IPS-NIHi7 (cell line): ENCODE data around the gene BANP.
"Not testable (repeated sequence)": the region's sequence is repeated elsewhere in the genome, so short reads cannot be mapped to it uniquely, and the experiment has no call there.

Experiments used
- DNase-seq: peaks from one replicate; pipeline ENCODE4 v3.0.0; 2012; ENCODE audit warnings: mixed read lengths; ENCODE audit errors: extremely low spot score

The BANP gene

DNA sequence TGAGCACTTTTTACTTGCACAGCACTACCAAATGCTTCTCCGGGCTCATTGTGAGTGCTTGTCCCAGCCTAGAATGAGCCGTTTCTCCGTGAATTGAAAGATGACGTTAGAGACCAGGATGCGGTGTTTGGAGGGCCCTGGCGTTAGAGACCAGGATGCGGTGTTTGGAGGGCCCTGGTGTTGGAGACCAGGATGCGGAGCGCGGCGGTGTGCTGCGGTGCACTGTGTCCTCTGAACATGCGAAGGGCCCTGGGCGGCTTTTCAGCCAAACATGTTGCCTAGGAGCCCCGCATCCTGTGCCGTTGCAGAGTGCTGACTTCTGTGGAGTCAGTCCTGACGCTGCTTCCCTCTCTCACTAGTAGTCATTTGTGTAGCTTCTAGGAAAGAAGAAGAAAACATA lies 42.7 kb downstream of the BANP start:
- DNase-seq = no peak

DNA sequence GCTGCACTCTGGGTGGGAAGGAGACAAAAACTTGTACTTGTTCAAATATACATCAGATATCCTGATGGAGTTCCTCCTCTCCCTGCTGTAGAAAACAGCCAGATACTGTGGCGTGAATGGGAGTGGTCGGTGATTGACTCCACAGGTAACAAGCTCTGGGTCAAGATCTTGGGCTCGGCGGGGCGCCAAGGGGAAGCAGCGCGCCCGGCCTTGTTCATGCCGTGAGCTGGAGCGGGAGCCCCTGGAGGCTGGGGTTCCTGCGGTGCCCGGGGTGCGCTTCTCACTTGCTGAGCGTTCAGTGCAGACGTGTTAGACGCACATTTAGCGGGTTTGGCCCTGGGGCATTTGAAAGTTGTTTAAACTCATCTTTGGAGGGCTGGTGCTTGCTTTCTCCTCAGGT lies 44.4 kb downstream of the BANP start:
- no peak for DNase-seq

DNA sequence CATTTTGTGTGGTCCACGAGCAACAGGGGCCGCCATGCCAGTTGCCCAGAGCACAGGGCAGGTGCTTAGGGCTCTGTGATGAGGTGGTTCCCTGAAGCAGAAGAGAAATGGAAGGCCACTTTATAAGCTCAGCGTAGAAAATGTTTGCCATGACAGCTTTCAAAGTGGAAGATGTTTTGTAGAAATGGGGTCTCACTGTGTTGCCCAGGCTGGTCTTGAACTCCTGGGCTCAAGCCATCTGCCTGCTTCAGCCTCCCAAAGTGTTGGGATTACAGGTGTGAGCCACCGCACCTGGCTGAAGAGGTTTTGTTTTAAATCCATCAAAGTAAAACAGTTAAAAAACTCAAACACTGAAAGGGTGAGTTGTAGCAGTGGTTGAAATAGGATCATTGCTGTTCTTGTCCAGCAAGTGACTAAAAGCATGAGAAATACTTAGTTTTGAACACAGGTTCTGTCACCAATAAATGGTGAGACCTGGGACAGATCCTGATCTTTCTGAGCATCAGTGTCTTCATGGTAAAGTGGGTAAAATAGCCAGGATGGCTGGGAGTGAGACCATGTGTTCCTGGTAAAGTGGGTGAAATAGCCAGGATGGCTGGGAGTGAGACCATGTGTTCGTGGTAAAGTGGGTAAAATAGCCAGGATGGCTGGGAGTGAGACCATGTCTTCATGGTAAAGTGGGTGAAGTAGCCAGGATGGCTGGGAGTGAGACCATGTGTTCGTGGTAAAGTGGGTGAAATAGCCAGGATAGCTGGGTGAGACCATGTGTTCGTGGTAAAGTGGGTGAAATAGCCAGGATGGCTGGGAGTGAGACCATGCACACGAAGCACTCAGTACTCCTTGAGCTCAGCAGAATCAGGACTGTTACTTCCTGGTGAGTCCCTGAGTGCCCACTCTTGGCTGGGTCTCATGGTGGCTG lies 46.0 kb downstream of the BANP start:
- DNase-seq = no peak

DNA sequence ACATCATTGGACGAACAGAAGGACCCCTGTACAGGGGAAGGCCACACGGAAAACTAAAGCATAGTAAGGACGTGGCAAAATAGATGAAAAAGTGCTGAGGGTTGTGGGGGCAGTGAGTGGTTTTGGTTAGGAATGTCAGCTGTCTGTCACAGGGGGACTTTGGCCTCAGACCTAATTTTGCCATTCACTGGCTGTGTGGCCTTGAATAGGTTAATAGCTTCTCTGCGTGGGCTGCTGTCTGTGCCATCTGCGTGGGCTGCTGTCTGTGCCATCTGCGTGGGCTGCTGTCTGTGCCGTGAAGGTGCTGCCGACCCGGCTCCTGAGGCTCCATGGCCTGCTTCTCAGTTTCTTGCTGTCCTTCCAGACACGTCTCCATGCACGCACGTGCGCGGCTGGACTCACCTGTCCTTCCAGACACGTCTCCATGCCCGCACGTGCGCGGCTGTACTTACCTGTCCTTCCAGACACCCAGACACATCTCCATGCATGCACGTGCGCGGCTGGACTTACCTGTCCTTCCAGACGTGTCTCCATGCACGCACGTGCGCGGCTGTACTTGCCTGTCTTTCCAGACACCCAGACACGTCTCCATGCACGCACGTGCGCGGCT lies 47.1 kb downstream of the BANP start:
- DNase-seq = not testable (repeated sequence)

DNA sequence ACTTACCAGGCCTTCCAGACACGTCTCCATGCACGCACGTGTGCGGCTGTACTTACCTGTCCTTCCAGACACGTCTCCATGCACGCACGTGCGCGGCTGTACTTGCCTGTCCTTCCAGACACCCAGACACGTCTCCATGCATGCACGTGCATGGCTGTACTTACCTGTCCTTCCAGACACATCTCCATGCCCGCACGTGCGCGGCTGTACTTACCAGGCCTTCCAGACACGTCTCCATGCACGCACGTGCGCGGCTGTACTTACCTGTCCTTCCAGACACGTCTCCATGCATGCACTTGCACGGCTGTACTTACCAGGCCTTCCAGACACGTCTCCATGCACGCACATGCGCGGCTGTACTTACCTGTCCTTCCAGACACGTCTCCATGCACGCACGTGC lies 47.8 kb downstream of the BANP start:
- not testable (repeated sequence) for DNase-seq

DNA sequence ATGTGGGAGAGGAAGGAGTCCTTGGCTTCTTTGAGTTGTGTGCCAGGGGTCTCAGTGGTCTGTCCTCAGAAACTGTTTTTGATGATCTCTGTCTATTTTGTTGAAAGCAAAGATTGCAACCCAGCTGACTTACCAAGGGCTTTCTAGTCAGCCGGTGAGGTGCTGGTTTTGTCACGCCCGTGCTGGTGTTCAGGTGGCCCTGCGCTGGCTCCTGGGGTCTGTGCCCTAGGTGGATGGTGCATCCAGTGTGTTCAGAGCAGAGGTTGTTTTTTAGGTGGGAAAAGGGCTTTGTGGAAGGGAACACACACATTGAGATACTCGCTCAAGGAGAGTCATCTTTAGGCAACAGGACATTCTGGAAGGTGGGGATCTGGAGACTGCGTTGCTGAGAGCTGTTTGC lies 51.0 kb downstream of the BANP start:
- DNase-seq = no peak

DNA sequence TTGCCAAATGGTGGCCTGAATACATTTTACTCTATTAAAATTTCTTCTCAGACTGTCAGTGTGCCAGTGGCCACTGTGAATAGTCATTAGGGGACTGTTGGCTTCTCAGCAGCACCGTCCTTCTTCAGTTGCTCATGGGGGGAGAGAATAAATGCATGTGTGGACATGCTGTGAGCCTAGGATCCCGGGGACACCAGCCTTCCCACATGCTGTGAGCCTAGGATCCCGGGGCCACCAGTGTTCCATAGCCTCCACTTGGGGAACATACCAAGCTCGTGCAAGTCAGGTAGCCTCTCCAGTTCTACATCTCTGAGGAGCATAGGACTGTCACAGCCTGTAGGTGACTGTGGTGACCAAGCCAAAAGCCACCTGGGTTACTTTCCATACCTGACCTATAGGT lies 51.5 kb downstream of the BANP start:
- DNase-seq = no peak

DNA sequence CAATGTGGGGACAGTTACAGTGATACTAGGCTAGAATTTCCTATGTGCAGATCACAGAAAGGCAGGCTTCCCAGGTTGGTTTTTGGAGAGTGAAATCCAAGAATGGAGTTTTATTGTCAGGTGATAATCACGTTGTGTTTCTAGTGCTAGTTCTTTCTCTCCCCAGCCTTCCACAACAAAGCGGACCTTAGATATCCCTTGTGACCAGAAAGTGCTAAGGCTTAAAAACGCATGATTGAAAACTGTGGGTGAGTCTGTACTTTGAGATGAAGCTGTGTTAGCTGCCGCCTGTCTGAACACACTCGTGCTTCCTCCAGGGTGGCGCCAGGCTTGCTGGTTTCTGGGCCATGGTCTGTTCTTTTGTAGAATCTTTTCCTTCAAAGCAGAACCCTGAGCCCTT lies 52.1 kb downstream of the BANP start:
- DNase-seq = no peak

DNA sequence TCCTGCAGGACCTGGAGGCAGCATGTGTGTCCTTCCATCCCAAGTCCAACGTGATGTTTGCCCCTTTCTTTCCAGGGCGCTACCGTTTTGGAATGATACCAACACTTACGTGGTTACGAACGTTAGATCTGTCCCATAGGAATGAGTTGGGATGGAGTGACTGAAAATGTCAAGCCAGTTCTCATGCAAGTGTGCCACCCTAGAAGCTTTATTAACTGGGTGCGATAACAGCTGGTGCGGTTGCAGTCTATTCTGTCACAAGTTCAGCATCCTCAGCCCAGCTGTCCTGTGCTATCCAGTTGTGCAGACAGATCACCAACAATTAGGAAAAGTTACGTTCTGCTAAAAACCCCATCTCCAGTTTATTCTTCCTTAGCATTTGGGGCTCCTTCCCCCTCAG lies 52.5 kb downstream of the BANP start:
- no peak for DNase-seq

DNA sequence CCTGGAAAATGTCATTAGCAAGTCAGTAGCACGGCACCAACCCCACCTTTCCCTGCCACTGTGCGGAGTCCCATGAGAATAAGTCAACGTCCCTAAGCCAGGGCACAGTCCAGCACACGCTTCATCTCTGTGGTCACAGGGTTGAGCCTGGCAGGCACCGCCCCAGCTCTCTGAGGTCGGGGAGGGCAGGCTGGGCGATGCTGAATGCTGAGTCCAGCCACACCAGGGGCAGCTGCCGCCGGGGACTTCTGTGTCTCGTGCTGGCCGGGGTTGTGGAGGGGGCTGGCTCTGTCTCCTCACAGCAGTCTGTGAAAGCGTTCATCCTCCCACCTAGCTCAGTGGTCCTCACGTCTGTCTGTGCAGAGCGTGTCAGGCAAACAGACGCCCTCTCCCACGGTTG lies 53.2 kb downstream of the BANP start:
- DNase-seq = no peak

DNA sequence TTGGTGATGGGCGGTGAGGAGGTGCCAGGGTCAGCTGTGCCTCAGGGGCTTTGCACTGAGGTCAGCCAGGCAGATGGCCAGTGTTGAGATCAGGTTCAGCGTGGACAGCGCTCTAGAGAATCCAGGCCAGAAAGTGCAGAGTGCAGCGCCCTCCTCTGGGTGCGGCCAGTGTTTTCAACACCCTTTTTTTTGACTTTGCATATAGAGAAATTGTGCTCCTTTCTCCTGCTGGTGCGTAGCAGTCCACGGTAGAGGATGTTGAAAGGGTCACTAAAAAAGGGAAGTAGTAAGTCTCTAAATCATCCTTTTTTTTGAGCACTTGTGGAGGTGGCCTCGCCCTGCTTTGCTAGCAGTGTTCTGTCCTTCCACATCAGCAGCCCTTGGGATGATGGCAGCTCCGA lies 53.9 kb downstream of the BANP start:
- peak; percentile 63 for DNase-seq

DNA sequence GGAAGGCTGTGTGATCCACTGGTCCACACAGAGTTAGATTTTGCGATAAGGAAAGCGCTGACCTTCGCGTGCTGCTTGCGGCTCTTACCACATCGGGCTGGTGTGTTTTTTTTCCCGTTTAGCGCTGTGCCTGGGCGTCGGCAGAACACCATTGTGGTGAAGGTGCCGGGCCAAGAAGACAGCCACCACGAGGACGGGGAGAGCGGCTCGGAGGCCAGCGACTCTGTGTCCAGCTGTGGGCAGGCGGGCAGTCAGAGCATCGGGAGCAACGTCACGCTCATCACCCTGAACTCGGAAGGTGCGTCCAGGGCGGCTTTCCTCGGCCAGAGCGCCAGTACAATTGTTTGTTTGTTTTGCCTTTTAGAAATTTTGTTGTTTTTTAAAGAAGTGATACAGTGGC lies 54.7 kb downstream of the BANP start:
- no peak for DNase-seq

DNA sequence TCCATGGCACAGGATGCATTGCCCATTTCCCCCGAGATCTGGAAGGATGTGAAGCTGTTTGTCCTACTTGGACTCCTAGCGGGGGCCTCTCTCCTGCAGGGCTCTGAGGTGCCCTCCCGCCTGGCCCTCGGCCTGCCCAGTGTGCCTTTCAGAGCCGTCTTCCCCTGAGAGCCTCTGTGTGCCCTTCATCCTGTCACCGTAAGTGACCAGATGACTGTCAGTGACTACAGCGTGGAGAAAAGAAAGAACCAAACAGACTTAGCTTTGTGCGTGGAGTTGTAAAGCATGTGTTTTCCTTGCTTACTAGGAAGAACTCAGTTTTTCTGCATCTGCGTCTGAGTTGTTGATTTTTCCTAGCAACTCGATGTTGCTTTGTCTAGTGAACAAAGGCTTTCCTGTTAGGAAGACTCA lies 56.1 kb downstream of the BANP start:
- no peak for DNase-seq

DNA sequence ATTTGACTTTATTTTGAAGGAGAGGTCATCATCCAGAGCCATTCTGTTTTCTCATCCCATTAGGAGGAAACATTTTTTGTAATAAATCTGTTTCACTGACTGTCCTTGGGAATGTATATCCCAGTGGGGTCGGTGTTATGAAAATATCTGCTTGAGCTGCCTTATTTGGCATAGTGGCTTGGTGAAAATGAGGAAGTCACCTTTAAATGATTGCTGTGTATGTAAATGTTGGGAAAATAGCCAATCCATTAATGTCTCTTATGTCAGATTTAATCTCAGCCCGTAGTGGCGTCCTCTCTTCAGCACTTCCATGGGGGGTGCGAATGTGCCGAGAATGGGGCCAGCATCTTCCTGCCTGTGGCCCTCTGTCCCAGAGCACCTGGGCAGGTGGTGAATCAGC lies 57.6 kb downstream of the BANP start:
- DNase-seq = no peak

DNA sequence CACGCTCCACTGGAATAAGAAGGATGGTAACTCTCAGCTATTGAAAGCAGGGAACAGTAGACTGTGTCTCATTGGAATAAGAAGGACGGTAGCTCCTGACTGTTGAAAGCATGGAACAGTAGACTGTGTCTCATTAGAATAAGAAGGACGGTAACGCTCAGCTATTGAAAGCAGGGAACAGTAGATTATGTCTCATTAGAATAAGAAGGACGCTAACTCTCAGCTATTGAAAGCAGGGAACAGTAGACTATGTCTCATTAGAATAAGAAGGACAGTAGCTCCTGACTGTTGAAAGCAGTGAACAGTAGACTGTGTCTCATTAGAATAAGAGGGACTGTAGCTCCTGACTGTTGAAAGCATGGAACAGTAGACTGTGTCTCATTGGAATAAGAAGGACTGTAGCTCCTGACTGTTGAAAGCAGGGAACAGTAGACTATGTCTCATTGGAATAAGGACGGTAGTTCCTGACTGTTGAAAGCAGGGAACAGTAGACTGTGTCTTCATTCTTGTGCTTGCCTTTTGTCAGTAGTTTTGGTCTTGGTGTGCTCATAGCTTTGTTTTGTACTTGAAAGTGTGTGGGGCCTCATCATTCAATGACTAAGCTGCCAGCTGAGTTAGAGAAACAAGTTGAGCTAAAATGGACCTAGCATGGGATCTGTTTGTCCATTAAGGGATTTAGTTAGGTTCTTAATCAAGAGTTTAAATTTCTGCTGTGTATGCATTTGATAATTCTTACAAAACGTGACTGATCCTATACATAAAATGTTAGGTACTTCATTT lies 58.5 kb downstream of the BANP start:
- DNase-seq = no peak

DNA sequence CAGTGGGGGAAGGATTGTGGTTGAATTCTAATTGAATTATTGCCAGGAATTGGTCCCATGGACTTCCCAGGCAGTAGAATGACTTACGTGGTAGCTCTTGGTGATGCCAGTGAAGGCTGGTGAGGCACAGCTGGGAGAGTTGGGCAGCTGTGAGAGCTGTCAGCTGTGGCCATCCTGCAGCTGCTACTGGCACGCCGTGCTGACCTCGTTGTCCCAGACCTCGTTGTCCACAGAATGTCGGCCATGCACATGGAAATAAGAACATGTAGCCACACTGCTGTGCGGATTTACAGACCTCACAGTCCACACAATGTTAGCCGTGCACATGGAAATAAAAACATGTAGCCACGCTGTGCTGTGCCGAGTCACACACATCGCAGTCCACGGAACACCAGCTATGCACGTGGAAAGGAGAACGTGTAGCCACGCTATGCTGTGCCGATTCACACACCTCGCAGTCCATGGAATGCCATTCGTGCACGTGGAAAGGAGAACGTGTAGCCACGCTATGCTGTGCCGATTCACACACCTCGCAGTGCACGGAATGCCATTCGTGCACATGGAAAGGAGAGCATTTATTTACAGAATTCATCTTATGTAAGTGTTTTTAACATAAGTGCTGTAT lies 59.2 kb downstream of the BANP start:
- no peak for DNase-seq

DNA sequence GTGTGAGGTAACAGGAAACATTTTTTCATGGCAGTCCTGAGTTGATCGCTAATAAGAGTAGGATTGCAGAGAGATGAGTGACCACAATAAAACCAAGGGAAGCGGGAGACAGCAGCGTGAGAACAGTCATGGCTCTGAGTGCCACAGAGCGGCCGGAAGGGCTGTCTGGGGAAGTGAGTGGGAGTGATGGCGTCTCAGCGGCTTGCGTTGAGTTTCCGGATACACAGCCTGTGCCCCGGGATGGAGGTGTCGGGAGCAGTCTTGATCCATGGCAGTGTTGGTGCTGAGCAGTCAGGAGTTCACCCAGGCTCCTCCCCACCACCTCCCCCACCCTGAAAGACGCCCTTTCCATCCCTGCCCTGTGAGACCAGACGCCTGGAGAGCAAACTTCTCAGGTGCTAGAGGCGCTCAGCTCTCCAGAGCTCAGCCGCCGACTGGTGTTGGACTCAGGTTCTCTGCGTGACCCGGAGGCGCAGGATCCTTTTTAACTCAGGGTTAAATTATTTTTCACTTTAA lies 59.8 kb downstream of the BANP start:
- DNase-seq = no peak

DNA sequence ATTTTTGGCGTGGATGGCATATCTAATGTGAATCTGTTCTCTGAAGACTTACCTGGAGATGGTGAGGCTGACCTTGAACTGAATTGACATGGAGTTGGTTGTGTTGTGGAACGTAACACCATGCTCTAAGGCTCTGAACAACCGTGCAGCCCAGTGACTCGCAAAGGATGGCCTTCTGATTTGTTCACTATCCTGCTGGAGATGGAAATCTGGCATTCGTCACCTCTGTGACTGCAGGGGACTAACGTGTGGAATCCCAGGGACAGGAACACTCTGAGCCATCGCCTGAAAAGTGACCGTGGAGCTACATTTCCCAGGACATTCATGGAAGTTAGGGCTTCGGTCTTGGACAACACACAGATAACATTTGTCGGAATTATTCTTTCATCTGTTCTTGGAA lies 61.1 kb downstream of the BANP start:
- DNase-seq = no peak

DNA sequence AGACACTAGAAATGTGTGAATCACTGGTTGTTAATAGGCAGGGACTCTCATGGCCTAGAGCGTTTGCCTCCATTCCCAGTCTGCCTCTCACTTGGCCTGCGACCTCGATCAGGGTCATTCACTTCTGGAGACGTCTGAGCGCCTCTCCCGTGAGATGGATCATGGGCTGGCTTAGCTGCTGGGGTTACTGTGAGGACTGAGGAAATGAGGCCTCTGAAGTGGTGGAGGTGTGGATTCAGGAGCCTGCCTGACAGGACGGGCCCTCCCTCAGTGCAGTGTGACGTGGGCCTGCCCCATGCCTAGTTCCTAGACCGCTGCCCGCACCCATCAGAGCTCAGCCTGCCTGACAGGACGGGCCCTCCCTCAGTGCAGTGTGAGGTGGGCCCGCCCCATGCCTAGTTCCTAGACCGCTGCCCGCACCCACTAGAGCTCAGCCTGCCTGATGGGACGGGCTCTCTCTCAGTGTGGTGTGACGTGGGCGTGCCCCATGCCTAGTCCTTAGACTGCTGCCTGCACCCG lies 61.9 kb downstream of the BANP start:
- DNase-seq = no peak

DNA sequence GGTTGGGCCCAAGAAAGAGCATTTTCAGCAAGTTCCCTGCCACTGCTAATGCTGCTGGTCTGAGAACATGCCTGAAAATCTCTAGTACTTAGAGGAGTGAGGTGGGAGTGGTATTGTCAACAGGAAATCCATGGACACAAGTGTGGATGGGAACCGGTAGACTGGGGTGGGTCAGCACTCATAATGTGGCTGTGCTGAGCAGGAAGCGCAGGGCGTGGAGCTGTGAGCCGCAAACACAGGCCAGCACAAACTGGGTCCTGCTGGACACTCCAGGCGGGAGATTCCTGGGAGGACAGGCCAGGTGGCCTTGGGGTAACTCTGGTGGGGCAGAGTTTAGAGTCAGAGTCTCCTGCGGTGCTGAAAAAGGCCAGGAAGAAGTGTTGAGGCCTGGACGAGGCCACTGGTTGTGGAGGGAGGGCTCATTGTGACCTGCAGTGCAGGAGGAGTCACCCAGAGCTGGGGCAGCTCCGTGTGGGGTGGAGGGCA lies 62.6 kb downstream of the BANP start:
- DNase-seq = no peak

DNA sequence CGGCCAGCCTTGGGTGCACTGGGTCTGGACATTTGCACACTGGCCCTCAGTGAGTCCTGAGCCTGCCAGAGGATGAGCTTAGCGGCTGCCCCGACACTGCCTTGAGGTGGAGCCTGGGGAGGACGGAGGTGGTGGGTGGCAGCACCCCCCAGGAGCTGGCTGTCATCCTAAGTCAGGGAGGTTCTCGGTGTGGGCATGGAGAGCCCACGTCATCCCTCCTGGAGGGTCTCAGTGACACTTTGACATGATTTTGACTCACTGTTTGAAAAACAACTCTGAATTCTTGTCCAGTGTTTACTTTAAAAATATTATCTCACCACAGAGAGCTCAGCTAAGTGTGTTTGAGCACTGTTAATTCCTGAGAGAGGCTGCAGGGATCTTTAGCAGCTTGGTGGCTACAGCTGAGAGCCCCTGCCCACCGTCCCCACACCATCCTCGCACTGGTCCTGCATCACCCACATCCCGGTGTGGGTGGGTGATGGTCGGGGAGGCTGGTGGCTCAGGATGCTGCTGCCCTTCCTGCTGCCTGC lies 63.1 kb downstream of the BANP start:
- no peak for DNase-seq
